Uterus (tissue), 2 donors: ENCODE results near the gene FUT1.

Experiments
- CTCF ChIP-seq, 4 experiments: fragments of 200-600 bp in 2 of 4; fragments of 450-650 bp in 2 of 4; sonication (generic) in 2 of 4; IDR thresholded peaks; one replicate each; pipeline ENCODE4 v1.5.1; 2016 to 2019; ENCODE audit warnings: antibody characterized with exemption in 4 of 4, mild to moderate bottlenecking in 2 of 4, moderate library complexity in 1 of 4
- POLR2A ChIP-seq, 2 donors: fragments of 450-650 bp; IDR thresholded peaks; one replicate each; pipeline ENCODE4 v1.6.1; 2016; ENCODE audit warnings: antibody characterized with exemption in 2 of 2, mild to moderate bottlenecking in 1 of 2, moderate library complexity in 1 of 2

GRCh38 chr19:48708471-48708870, 44.0 kb downstream of the FUT1 start:
- TF ChIP-seq CTCF (IDR thresholded peaks at IDR 0.05) (no peak), POLR2A (IDR thresholded peaks at IDR 0.05) (no peak)
